DOHH2 (cell line): ENCODE measurements around the gene GYPC.
"Not testable (repeated sequence)": the region's sequence is repeated elsewhere in the genome, so short reads cannot be mapped to it uniquely, and the experiment has no call there.

ENCODE experiments used
- H3F3A ChIP-seq: fragments of 200-600 bp; sonication (generic), shearing (Covaris generic); 2 replicates; pipeline ENCODE4 v1.6.0; 2016; ENCODE audit warnings: antibody characterized with exemption, mild to moderate bottlenecking; ENCODE audit not compliant: control insufficient read depth, insufficient read depth
- H3K27ac ChIP-seq: fragments of 200-600 bp; sonication (generic); 2 replicates; pipeline ENCODE4 v1.5.1; 2014; ENCODE audit warnings: low read depth, mild to moderate bottlenecking, low read length, moderate library complexity
- H3K27me3 ChIP-seq: fragments of 200-600 bp; sonication (generic); 2 replicates; pipeline ENCODE4 v1.6.1; 2014; ENCODE audit warnings: mild to moderate bottlenecking, low read length, mixed read lengths; ENCODE audit not compliant: control insufficient read depth
- H3K36me3 ChIP-seq: fragments of 200-600 bp; sonication (generic); 2 replicates; pipeline ENCODE4 v1.6.1; 2014; ENCODE audit warnings: mild to moderate bottlenecking, low read length, moderate library complexity, mixed read lengths; ENCODE audit not compliant: control insufficient read depth
- H3K4me1 ChIP-seq: fragments of 200-600 bp; sonication (generic); 2 replicates; pipeline ENCODE4 v1.6.1; 2014; ENCODE audit warnings: mild to moderate bottlenecking, low read length, mixed read lengths; ENCODE audit not compliant: control insufficient read depth
- H3K4me2 ChIP-seq: fragments of 200-600 bp; sonication (generic); 2 replicates; pipeline ENCODE4 v1.6.0; 2014; ENCODE audit warnings: mild to moderate bottlenecking, low read length, moderate library complexity
- H3K4me3 ChIP-seq: fragments of 200-600 bp; sonication (generic); 2 replicates; pipeline ENCODE4 v1.5.1; 2014; ENCODE audit warnings: mild to moderate bottlenecking, low read length, mixed read lengths
- H3K79me2 ChIP-seq: fragments of 200-600 bp; sonication (generic); 2 replicates; pipeline ENCODE4 v1.6.1; 2014; ENCODE audit warnings: mild to moderate bottlenecking, low read length, mixed read lengths; ENCODE audit not compliant: control insufficient read depth
- H3K9me2 ChIP-seq: fragments of 200-600 bp; sonication (generic); replicated peaks from 2 replicates; pipeline ENCODE4 v1.6.1; 2014; ENCODE audit warnings: mild to moderate bottlenecking, low read length, mixed read lengths; ENCODE audit not compliant: control insufficient read depth
- H3K9me3 ChIP-seq: fragments of 200-600 bp; sonication (generic); 2 replicates; pipeline ENCODE4 v1.6.1; 2014; ENCODE audit warnings: antibody characterized with exemption, low read length, mixed read lengths; ENCODE audit not compliant: control insufficient read depth, insufficient read depth
- H4K20me1 ChIP-seq: fragments of 200-600 bp; sonication (generic); 2 replicates; pipeline ENCODE4 v1.6.0; 2014; ENCODE audit warnings: low read depth, mild to moderate bottlenecking, antibody characterized with exemption, low read length, moderate library complexity; ENCODE audit not compliant: control insufficient read depth, insufficient read depth
- EZH2phosphoT487 ChIP-seq: fragments of 200-600 bp; sonication (generic); IDR thresholded peaks from 2 replicates; pipeline ENCODE4 v1.6.1; 2017; ENCODE audit warnings: borderline replicate concordance, mild to moderate bottlenecking, antibody characterized with exemption, low read length, moderate library complexity, mixed read lengths
- TF ChIP-seq, protein P1 (sequence below): fragments of 200-600 bp; sonication (generic); IDR thresholded peaks from one replicate; pipeline ENCODE4 v1.5.1; 2014; ENCODE audit warnings: antibody characterized with exemption, mild to moderate bottlenecking, low read depth, low read length; ENCODE audit not compliant: poor library complexity, severe bottlenecking

GYPC gene

GRCh38 chr2:126686286-126686685 is 30.3 kb downstream of the GYPC start:
- TF ChIP-seq EZH2phosphoT487, result no peak
- TF ChIP-seq, protein P1, sequence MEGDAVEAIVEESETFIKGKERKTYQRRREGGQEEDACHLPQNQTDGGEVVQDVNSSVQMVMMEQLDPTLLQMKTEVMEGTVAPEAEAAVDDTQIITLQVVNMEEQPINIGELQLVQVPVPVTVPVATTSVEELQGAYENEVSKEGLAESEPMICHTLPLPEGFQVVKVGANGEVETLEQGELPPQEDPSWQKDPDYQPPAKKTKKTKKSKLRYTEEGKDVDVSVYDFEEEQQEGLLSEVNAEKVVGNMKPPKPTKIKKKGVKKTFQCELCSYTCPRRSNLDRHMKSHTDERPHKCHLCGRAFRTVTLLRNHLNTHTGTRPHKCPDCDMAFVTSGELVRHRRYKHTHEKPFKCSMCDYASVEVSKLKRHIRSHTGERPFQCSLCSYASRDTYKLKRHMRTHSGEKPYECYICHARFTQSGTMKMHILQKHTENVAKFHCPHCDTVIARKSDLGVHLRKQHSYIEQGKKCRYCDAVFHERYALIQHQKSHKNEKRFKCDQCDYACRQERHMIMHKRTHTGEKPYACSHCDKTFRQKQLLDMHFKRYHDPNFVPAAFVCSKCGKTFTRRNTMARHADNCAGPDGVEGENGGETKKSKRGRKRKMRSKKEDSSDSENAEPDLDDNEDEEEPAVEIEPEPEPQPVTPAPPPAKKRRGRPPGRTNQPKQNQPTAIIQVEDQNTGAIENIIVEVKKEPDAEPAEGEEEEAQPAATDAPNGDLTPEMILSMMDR, result no peak
- no peaks in the 10 kb centered on the region for H3K79me2 ChIP-seq
- H3K4me3 ChIP-seq, result no peak overlapping the region
- no peaks in the 10 kb centered on the region for H3F3A ChIP-seq
- H3K9me2 ChIP-seq, result no peaks in the 10 kb centered on the region
- H3K27me3 ChIP-seq, result no peaks in the 10 kb centered on the region
- no peaks in the 10 kb centered on the region for H4K20me1 ChIP-seq
- peaks cover 14% of the 10 kb centered on the region for H3K36me3 ChIP-seq
- H3K27ac ChIP-seq, result no peak overlapping the region
- no peak overlapping the region for H3K4me2 ChIP-seq
- H3K9me3 ChIP-seq, result no peaks in the 10 kb centered on the region
- peaks cover 2% of the 10 kb centered on the region; the same call in 1 of the 2 replicates for H3K4me1 ChIP-seq

- Histone ChIP-seq H3K27ac (no peak overlapping the region), H3K27me3 (no peaks in the 10 kb centered on the region), H3K36me3 (peaks cover 18% of the 10 kb centered on the region), H4K20me1 (no peaks in the 10 kb centered on the region), H3K9me2 (no peaks in the 10 kb centered on the region), H3K4me2 (no peak overlapping the region), H3F3A (no peaks in the 10 kb centered on the region), H3K4me1 (peaks cover 2% of the 10 kb centered on the region; the same call in 1 of the 2 replicates), H3K4me3 (no peak overlapping the region), H3K79me2 (no peaks in the 10 kb centered on the region), H3K9me3 (no peaks in the 10 kb centered on the region)
- TF ChIP-seq EZH2phosphoT487, result no peak
- TF ChIP-seq, protein P1, result no peak
These were observed 31.0 kb downstream of the GYPC start for GRCh38 chr2:126686841-126687485.

DNA sequence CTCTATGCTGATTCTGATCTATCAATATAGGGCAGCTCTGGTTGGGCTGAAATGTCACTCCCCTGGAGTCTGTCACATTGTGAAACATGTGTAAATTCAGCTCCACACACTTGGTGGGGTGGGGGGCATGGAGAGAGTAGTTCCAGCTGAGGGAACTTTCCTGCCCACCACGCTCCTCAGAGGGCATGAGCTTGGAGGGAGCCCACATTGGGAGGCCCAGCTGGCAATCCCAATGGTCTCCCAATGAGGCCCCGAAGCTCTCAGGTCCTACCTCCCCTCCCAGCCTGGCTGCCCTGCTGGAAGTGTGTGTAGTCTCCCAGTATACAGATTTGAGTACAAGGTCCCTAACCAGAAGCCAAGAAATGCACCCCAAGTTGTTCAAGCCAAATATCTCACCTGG is 31.5 kb downstream of the GYPC start:
- no peaks in the 10 kb centered on the region for H4K20me1 ChIP-seq
- H3K9me3 ChIP-seq, result no peaks in the 10 kb centered on the region
- H3K79me2 ChIP-seq, result no peaks in the 10 kb centered on the region
- H3K27ac ChIP-seq, result no peak overlapping the region
- H3K4me1 ChIP-seq, result peaks cover 2% of the 10 kb centered on the region; the same call in 1 of the 2 replicates
- H3K4me2 ChIP-seq, result no peak overlapping the region
- no peaks in the 10 kb centered on the region for H3F3A ChIP-seq
- H3K36me3 ChIP-seq, result peaks cover 18% of the 10 kb centered on the region
- H3K4me3 ChIP-seq, result no peak overlapping the region
- TF ChIP-seq, protein P1, result no peak
- TF ChIP-seq EZH2phosphoT487, result no peak
- H3K9me2 ChIP-seq, result no peaks in the 10 kb centered on the region
- H3K27me3 ChIP-seq, result no peaks in the 10 kb centered on the region

DNA sequence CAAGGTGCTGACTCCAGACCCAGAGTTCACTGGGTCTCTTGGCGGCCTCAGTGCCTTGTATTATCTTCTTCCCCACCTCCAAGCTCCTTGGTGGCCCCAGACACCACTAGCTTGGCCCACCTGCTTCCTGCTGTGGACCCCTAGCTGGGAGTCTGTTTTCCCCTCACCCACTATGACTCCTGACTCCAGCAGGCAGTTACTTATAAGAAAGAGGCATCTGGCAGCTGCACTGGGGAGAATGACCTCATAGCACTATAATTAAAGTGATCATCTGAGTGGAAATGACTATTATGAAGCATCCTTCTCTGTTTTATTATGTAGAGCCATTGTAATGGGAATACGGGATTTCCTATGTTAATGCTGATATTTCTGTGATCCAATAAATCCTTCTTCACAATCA is 32.6 kb downstream of the GYPC start:
- H3F3A ChIP-seq, H3K4me2 ChIP-seq, H3K9me3 ChIP-seq, H3K79me2 ChIP-seq, H3K27ac ChIP-seq, H3K27me3 ChIP-seq, H3K9me2 ChIP-seq, H3K4me1 ChIP-seq, H4K20me1 ChIP-seq, H3K4me3 ChIP-seq: not testable (repeated sequence)
- H3K36me3 ChIP-seq, result peaks cover 18% of the 10 kb centered on the region

GRCh38 chr2:126692241-126692640 is 36.3 kb downstream of the GYPC start:
- H3K27ac ChIP-seq, H3K9me3 ChIP-seq, H3K4me1 ChIP-seq, H3F3A ChIP-seq, H3K9me2 ChIP-seq, H3K4me3 ChIP-seq, H3K27me3 ChIP-seq, H3K79me2 ChIP-seq, H4K20me1 ChIP-seq, H3K4me2 ChIP-seq: not testable (repeated sequence)
- H3K36me3 ChIP-seq, result peaks cover 24% of the 10 kb centered on the region

DNA sequence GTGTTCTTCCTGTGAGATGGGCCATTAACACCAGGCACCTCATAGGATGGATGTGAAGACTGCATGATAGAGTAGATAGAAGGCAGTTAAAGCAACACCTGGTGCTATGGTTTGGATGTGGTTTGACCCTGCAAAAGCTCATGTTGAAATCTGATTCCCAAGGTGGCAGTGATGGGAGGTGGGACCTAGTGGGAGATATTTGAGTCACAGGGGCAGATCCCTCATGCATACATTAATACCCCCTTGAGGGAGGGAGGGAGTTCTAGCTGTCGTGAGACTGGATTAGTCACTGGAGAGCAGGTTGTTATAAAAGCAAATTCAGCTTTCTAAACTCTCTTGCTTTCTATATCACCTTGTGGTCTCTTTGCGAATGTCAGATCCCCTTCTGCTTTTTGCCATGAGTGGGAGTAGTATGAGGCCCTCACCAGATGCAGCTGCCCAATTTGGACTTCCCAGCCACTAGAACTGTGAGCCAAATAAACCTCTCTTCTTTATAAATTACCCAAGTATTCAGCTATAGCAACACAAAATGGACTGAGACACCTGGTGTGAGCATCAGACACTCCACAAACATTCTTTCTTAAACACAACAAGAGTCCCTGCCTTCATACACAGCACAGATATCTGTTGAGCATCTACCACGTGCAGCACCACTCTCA is 37.1 kb downstream of the GYPC start:
- H3K9me2 ChIP-seq, H3K4me3 ChIP-seq, H3K4me1 ChIP-seq, H3K79me2 ChIP-seq, H3K27me3 ChIP-seq, H3K27ac ChIP-seq, H3K4me2 ChIP-seq, H3F3A ChIP-seq, H4K20me1 ChIP-seq, H3K9me3 ChIP-seq: not testable (repeated sequence)
- peaks cover 25% of the 10 kb centered on the region for H3K36me3 ChIP-seq
